Smooth muscle cell (in vitro differentiated cells): Measurements from ENCODE around the gene C10orf71. TPM values are rescaled to one million over a fixed set of nuclear protein-coding genes. Genes with fewer than 3 reads are reported as not detected.

Experiments
- DNase-seq: peaks from one replicate; lab custom pipeline; 2025; ENCODE audit not compliant: unreplicated experiment; lab: John Stamatoyannopoulos, UW
- H2AFZ ChIP-seq: fragments of 200-600 bp; sonication (generic); 2 replicates; pipeline ENCODE4 v1.6.0; 2016; ENCODE audit warnings: antibody characterized with exemption, low read depth, mild to moderate bottlenecking
- H3F3A ChIP-seq: fragments of 200-600 bp; sonication (generic); 2 replicates; pipeline ENCODE4 v1.6.0; 2017; ENCODE audit warnings: antibody characterized with exemption, low read depth
- H3K27ac ChIP-seq: fragments of 200-600 bp; sonication (generic); 2 replicates; pipeline ENCODE4 v1.5.1; 2016; ENCODE audit warnings: low read depth, mild to moderate bottlenecking
- H3K27me3 ChIP-seq: fragments of 200-600 bp; sonication (generic); 2 replicates; pipeline ENCODE4 v1.6.1; 2016; ENCODE audit warnings: low read depth, mild to moderate bottlenecking
- H3K36me3 ChIP-seq: fragments of 200-600 bp; sonication (generic); 2 replicates; pipeline ENCODE4 v1.5.1; 2016; ENCODE audit warnings: low read depth
- H3K4me1 ChIP-seq: fragments of 200-600 bp; sonication (generic); 2 replicates; pipeline ENCODE4 v1.5.1; 2016; ENCODE audit warnings: low read depth
- H3K4me2 ChIP-seq: fragments of 200-600 bp; sonication (generic); 2 replicates; pipeline ENCODE4 v1.6.0; 2016; ENCODE audit warnings: mild to moderate bottlenecking
- H3K4me3 ChIP-seq: fragments of 200-600 bp; sonication (generic); 2 replicates; pipeline ENCODE4 v1.5.1; 2016; ENCODE audit warnings: mild to moderate bottlenecking
- H3K79me2 ChIP-seq: fragments of 200-600 bp; sonication (generic); 2 replicates; pipeline ENCODE4 v1.6.0; 2016; ENCODE audit warnings: low read depth, mild to moderate bottlenecking
- H3K9ac ChIP-seq: fragments of 200-600 bp; sonication (generic); 2 replicates; pipeline ENCODE4 v1.6.0; 2016; ENCODE audit warnings: low read depth
- H3K9me3 ChIP-seq: fragments of 200-600 bp; sonication (generic); replicated peaks from 2 replicates; pipeline ENCODE4 v1.5.1; 2016; ENCODE audit warnings: low read depth
- H4K20me1 ChIP-seq: fragments of 200-600 bp; sonication (generic); 2 replicates; pipeline ENCODE4 v1.6.0; 2016; ENCODE audit warnings: low read depth
- CTCF ChIP-seq: fragments of 200-600 bp; sonication (generic); IDR thresholded peaks from 2 replicates; pipeline ENCODE4 v1.5.1; 2017; ENCODE audit warnings: borderline replicate concordance, mild to moderate bottlenecking, antibody characterized with exemption; ENCODE audit not compliant: insufficient read depth, poor library complexity, severe bottlenecking
- WGBS: methylation state at CpG from one replicate; pipeline ENCODE4 v1.1.7; 2016; ENCODE audit warnings: low lambda C conversion rate; 5-methylcytosine and 5-hydroxymethylcytosine counted together
- polyA plus RNA-seq: library from polyadenylated mRNA; unstranded; fragments of >200 nt; fragmentation: Nextera tagmentation; extraction: Ambion mirVana; gene quantifications from 2 replicates; pipeline ENCODE4 v1.2.1, GENCODE V29; 2016
- total RNA-seq: library from RNA; depleted of rRNA; stranded (reverse); fragments of >200 nt; gene quantifications from 2 replicates; pipeline ENCODE4 v1.2.3, GENCODE V29; 2014

The C10orf71 gene
- total and polyA plus RNA-seq, 2 experiments from 2014 or later, result not detected

- H3K9ac ChIP-seq, result no peak overlapping the region
- 100% methylated on average over 1 of the region's 1 CpG for WGBS
- DNase-seq, result no peak
Observed at GRCh38 chr10:49273082-49273465, 25.9 kb upstream of the C10orf71 start.

GRCh38 chr10:49273626-49274025 is 25.3 kb upstream of the C10orf71 start:
- Histone ChIP-seq H2AFZ (no peak overlapping the region), H3K27ac (peak overlapping the region; percentile 33), H3K27me3 (no peaks in the 10 kb centered on the region), H3K79me2 (no peaks in the 10 kb centered on the region), H3K36me3 (no peaks in the 10 kb centered on the region), H3F3A (no peaks in the 10 kb centered on the region), H3K4me3 (no peak overlapping the region), H3K4me1 (no peaks in the 10 kb centered on the region), H3K4me2 (no peak overlapping the region), H3K9me3 (no peaks in the 10 kb centered on the region), H4K20me1 (no peaks in the 10 kb centered on the region), H3K9ac (no peak overlapping the region)
- TF ChIP-seq CTCF, result no peak
- WGBS, result 94% methylated on average over 8 of the region's 8 CpGs
- DNase-seq, result no peak

More at GRCh38 chr10:49273082-49273465, 25.9 kb upstream of the C10orf71 start:
- Histone ChIP-seq H3K9me3 (no peaks in the 10 kb centered on the region), H3K27me3 (no peaks in the 10 kb centered on the region), H4K20me1 (no peaks in the 10 kb centered on the region), H3K27ac (peak overlapping the region; percentile 33), H2AFZ (no peak overlapping the region), H3K36me3 (no peaks in the 10 kb centered on the region), H3K79me2 (no peaks in the 10 kb centered on the region), H3F3A (no peaks in the 10 kb centered on the region), H3K4me3 (no peak overlapping the region), H3K4me1 (no peaks in the 10 kb centered on the region), H3K4me2 (no peak overlapping the region)
- no peak for TF ChIP-seq CTCF

GRCh38 chr10:49274886-49275285 is 24.1 kb upstream of the C10orf71 start:
- Histone ChIP-seq H3K4me2 (no peak overlapping the region), H3K9ac (no peak overlapping the region), H3K4me1 (peaks cover 11% of the 10 kb centered on the region), H3K79me2 (no peaks in the 10 kb centered on the region), H3K27ac (no peak overlapping the region), H2AFZ (no peak overlapping the region), H4K20me1 (no peaks in the 10 kb centered on the region), H3K36me3 (no peaks in the 10 kb centered on the region), H3K27me3 (peaks cover 4% of the 10 kb centered on the region), H3F3A (no peaks in the 10 kb centered on the region), H3K9me3 (no peaks in the 10 kb centered on the region), H3K4me3 (no peak overlapping the region)
- TF ChIP-seq CTCF, result no peak
- 81% methylated on average over 6 of the region's 6 CpGs for WGBS
- DNase-seq, result no peak

- Histone ChIP-seq H2AFZ (no peak overlapping the region), H3K36me3 (no peaks in the 10 kb centered on the region), H3K27ac (no peak overlapping the region), H3K27me3 (peaks cover 4% of the 10 kb centered on the region), H3K4me3 (no peak overlapping the region), H3F3A (no peaks in the 10 kb centered on the region), H3K9ac (no peak overlapping the region), H3K9me3 (no peaks in the 10 kb centered on the region), H3K79me2 (no peaks in the 10 kb centered on the region), H3K4me2 (no peak overlapping the region), H4K20me1 (no peaks in the 10 kb centered on the region), H3K4me1 (peaks cover 11% of the 10 kb centered on the region)
- 93% methylated on average over 4 of the region's 4 CpGs for WGBS
- TF ChIP-seq CTCF, result no peak
- DNase-seq, result no peak
Observed at GRCh38 chr10:49275896-49276295, 23.1 kb upstream of the C10orf71 start.
